SK-N-MC (cell line): ENCODE results near the gene OR4D1.

Experiments used
- EZH2 ChIP-seq: fragments of 200-600 bp; sonication (generic); IDR thresholded peaks from one replicate; pipeline ENCODE4 v1.6.1; 2017; ENCODE audit warnings: antibody characterized with exemption
- POLR2AphosphoS5 ChIP-seq: IDR thresholded peaks from 2 replicates; pipeline ENCODE4 v1.6.1; 2012; ENCODE audit warnings: mild to moderate bottlenecking, low read depth, low read length, borderline replicate concordance

DNA sequence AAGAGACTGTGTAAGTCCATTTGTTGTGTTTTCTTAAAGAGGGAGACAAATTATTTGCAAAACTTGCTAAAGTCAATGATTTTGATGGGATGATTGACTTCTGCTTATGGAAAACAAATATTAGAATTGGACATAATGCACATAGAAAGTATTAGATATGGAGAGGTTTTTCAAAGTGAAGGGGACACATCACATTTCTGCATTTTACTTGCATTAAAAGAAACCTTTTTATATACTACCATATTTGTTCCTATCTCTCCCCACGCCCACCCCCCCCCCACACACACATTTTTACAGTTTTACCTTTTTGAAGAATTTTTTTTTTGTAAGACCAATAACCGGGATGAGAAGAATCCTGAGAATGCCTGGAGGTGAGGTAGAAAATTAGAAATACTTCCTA, 10.0 kb downstream of the OR4D1 start:
- no peak for TF ChIP-seq EZH2
- TF ChIP-seq POLR2AphosphoS5, result no peak
